Right lobe of liver (tissue), 4 donors: Measurements from ENCODE around the gene METTL25.

ENCODE experiments used
- CTCF ChIP-seq, 4 donors: fragments of 200-600 bp in 3 of 4; fragments of 450-650 bp in 1 of 4; IDR thresholded peaks; one replicate each; pipeline versions ENCODE4 v1.5.1 to v1.8.0; 2016 to 2022; ENCODE audit warnings: antibody characterized with exemption in 4 of 4, mild to moderate bottlenecking in 2 of 4
- POLR2A ChIP-seq: fragments of 450-650 bp; IDR thresholded peaks from one replicate; pipeline ENCODE4 v1.6.1; 2017; ENCODE audit warnings: antibody characterized with exemption, mild to moderate bottlenecking
- donor health status: DM: no; HTN: no; CAD: no.
- donor health status: DM: no; HTN: no; CAD: no.
- donor health status: DM: no; HTN: yes; CAD: no.

GRCh38 chr12:82329508-82329907 lies 28.8 kb upstream of the METTL25 start:
- TF ChIP-seq CTCF (IDR thresholded peaks at IDR 0.05) (no peak), POLR2A (no peak)
